ENCODE data around the gene TAF3. TPM values are rescaled to one million over a fixed set of nuclear protein-coding genes. Genes with fewer than 3 reads are reported as not detected.

TAF3 gene
- polyA plus RNA-seq, 1 donor (not counting 4 experiments of a cell fraction or from before 2014, with no cell fraction given) = 2.0 TPM

DNA sequence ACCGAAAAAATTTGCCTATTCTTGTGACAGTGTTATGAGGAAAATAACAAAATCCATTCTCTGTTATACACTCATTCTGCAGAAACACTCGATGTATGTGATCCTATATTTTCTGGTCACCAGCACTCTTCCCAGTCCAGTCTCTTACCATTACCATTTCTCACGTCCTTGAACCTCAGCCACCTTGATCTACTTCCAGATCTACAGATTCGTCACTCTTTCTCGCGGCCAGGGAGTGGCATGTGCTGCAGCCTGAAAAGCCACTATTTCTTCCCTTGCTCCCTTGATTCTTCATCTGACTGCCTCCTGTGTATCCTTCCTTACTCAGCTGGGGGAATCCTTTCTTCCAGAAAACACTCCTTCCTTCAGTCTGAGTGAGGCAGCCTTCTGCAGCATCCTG, 14.1 kb upstream of the TAF3 start:
- no peak overlapping the region for H3K4me2 ChIP-seq (ENCODE audit: control insufficient read depth, extremely low read depth, insufficient read depth, low read depth, low read length)
- H3K4me3 ChIP-seq (ENCODE audit: control insufficient read depth in 2 of 3, extremely low read depth in 1 of 3, insufficient read depth in 2 of 3, low read depth in 1 of 3, low read length in 3 of 3) = no peak overlapping the region
- no peaks in the 10 kb centered on the region for H3K9me3 ChIP-seq (ENCODE audit: control insufficient read depth, low read depth, low read length)
- no peaks in the 10 kb centered on the region for H3K27me3 ChIP-seq (ENCODE audit: control insufficient read depth, extremely low read depth, insufficient read depth, low read length)
- DNase-seq (ENCODE audit: low read depth, low spot score) (no peak), FAIRE-seq (no peak)
- dilution Hi-C loops (cut with MboI; ENCODE audit: extremely low pct_ligation_motif_present, low sequenced_read_pairs) = no loop called here
- H3K27ac ChIP-seq (ENCODE audit: control insufficient read depth, insufficient read depth, low read length) = no peak overlapping the region
- H3K79me2 ChIP-seq (ENCODE audit: control insufficient read depth, insufficient read depth, low read length) = peaks cover 6% of the 10 kb centered on the region
- no peaks in the 10 kb centered on the region for H3K4me1 ChIP-seq (ENCODE audit: control insufficient read depth, extremely low read depth, insufficient read depth, low read length)
- no peak overlapping the region for H2AFZ ChIP-seq (ENCODE audit: control insufficient read depth, low read length)
- no peaks in the 10 kb centered on the region for H3K9me1 ChIP-seq (ENCODE audit: control insufficient read depth, extremely low read depth, insufficient read depth, low read length)
- no peak for TF ChIP-seq EZH2 (IDR thresholded peaks at IDR 0.05; ENCODE audit: low read length)
- TF ChIP-seq, protein P1, sequence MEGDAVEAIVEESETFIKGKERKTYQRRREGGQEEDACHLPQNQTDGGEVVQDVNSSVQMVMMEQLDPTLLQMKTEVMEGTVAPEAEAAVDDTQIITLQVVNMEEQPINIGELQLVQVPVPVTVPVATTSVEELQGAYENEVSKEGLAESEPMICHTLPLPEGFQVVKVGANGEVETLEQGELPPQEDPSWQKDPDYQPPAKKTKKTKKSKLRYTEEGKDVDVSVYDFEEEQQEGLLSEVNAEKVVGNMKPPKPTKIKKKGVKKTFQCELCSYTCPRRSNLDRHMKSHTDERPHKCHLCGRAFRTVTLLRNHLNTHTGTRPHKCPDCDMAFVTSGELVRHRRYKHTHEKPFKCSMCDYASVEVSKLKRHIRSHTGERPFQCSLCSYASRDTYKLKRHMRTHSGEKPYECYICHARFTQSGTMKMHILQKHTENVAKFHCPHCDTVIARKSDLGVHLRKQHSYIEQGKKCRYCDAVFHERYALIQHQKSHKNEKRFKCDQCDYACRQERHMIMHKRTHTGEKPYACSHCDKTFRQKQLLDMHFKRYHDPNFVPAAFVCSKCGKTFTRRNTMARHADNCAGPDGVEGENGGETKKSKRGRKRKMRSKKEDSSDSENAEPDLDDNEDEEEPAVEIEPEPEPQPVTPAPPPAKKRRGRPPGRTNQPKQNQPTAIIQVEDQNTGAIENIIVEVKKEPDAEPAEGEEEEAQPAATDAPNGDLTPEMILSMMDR (optimal IDR thresholded peaks at IDR 0.05 in 1 of 3, IDR thresholded peaks at IDR 0.05 in 1 of 3, conservative IDR thresholded peaks at IDR 0.05 in 1 of 3; ENCODE audit: extremely low read depth in 1 of 3, insufficient read depth in 2 of 3, low read length in 3 of 3) = no peak
- H3K36me3 ChIP-seq (ENCODE audit: control insufficient read depth in 2 of 2, extremely low read depth in 1 of 2, insufficient read depth in 2 of 2, low read length in 2 of 2) = peaks cover 33 to 42% of the 10 kb centered on the region in 2 experiments
- H3K9ac ChIP-seq (ENCODE audit: control insufficient read depth, extremely low read depth, insufficient read depth, low read length) = no peak overlapping the region
- no peaks in the 10 kb centered on the region for H4K20me1 ChIP-seq (ENCODE audit: control insufficient read depth, extremely low read depth, insufficient read depth, low read length)

DNA sequence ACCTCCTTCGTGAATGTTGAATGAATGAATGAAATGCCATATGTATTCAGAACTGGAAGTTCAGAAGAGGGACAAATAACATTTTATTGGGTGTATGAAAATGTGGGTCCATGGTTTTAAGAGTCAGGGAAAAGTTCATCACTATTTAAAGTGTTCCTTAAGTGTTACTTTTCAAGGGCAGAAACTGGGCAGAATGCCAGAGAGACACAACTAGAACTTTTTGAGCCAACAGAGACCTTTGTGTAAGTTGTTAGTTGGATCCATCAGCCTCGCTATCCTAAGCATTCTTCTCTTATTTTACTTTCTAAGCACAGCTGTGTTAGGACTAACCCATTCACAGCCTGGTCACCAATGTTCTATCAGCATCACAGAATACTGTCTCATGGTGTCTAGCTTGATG, 13.6 kb upstream of the TAF3 start:
- DNase-seq (ENCODE audit: low read depth, low spot score) = no peak
- H3K4me2 ChIP-seq (ENCODE audit: control insufficient read depth, extremely low read depth, insufficient read depth, low read depth, low read length) = no peak overlapping the region
- no peaks in the 10 kb centered on the region for H3K4me1 ChIP-seq (ENCODE audit: control insufficient read depth, extremely low read depth, insufficient read depth, low read length)
- H3K4me3 ChIP-seq (ENCODE audit: control insufficient read depth in 2 of 3, extremely low read depth in 1 of 3, insufficient read depth in 2 of 3, low read depth in 1 of 3, low read length in 3 of 3) = no peak overlapping the region
- peaks cover 29 to 36% of the 10 kb centered on the region in 2 experiments for H3K36me3 ChIP-seq (ENCODE audit: control insufficient read depth in 2 of 2, extremely low read depth in 1 of 2, insufficient read depth in 2 of 2, low read length in 2 of 2)
- no peak overlapping the region for H3K9ac ChIP-seq (ENCODE audit: control insufficient read depth, extremely low read depth, insufficient read depth, low read length)
- no peaks in the 10 kb centered on the region for H3K27me3 ChIP-seq (ENCODE audit: control insufficient read depth, extremely low read depth, insufficient read depth, low read length)
- H3K9me1 ChIP-seq (ENCODE audit: control insufficient read depth, extremely low read depth, insufficient read depth, low read length) = no peaks in the 10 kb centered on the region
- peaks cover 2% of the 10 kb centered on the region for H3K79me2 ChIP-seq (ENCODE audit: control insufficient read depth, insufficient read depth, low read length)
- no peak for FAIRE-seq
- H2AFZ ChIP-seq (ENCODE audit: control insufficient read depth, low read length) = no peak overlapping the region
- H4K20me1 ChIP-seq (ENCODE audit: control insufficient read depth, extremely low read depth, insufficient read depth, low read length) = no peaks in the 10 kb centered on the region
- TF ChIP-seq EZH2 (IDR thresholded peaks at IDR 0.05; ENCODE audit: low read length) = no peak
- TF ChIP-seq, protein P1 (optimal IDR thresholded peaks at IDR 0.05 in 1 of 3, IDR thresholded peaks at IDR 0.05 in 1 of 3, conservative IDR thresholded peaks at IDR 0.05 in 1 of 3; ENCODE audit: extremely low read depth in 1 of 3, insufficient read depth in 2 of 3, low read length in 3 of 3) = no peak
- dilution Hi-C loops (cut with MboI; ENCODE audit: extremely low pct_ligation_motif_present, low sequenced_read_pairs) = no loop called here
- H3K9me3 ChIP-seq (ENCODE audit: control insufficient read depth, low read depth, low read length) = no peaks in the 10 kb centered on the region
- H3K27ac ChIP-seq (ENCODE audit: control insufficient read depth, insufficient read depth, low read length) = no peak overlapping the region

Data from keratinocyte (primary cell).